A549 (cell line): ENCODE results near the gene OCA2. TPM values are rescaled to one million over a fixed set of nuclear protein-coding genes. Genes with fewer than 3 reads are reported as not detected.

Experiments
- ATAC-seq, 2 experiments: fragments of 200-7000 bp in 1 of 2; fragments of >200 bp in 1 of 2; cut with Nextera tagmentation in 1 of 2; cut with Tn5 transposase in 1 of 2; 3 replicates each; pipeline versions ENCODE4 v1.8.0 to v1.9.1; 2018 to 2020; ENCODE audit warnings: mild to moderate bottlenecking in 1 of 2, moderate library complexity in 1 of 2
- CTCF ChIA-PET: fragments of 300-600 bp; sonication (Branson Sonifier 250); formaldehyde crosslinking; extraction: SDS; loops from one replicate; lab custom pipeline; 2021; ENCODE audit warnings: antibody characterized with exemption, inconsistent platforms; lab: Yijun Ruan, JAX
- POLR2A ChIA-PET: fragments of 350-600 bp; formaldehyde crosslinking; extraction: SDS; loops from one replicate; lab custom pipeline; 2021; ENCODE audit warnings: antibody characterized with exemption, inconsistent platforms; lab: Yijun Ruan, JAX
- DNase-seq, 2 experiments: peaks; one replicate each; pipeline versions ENCODE4 v3.0.0 to v3.0.0-alpha.2; 2011 to 2016; ENCODE audit warnings: low read depth in 1 of 2, low spot score in 1 of 2
- FAIRE-seq: peaks from 2 replicates; lab custom pipeline; 2011; peaks lifted over from hg19 to GRCh38; lab: Jason Lieb, UNC
- H3K27ac ChIP-seq, 2 experiments: fragments of >200 bp; sonication (Bioruptor Twin); formaldehyde crosslinking; 3 replicates each; pipeline ENCODE4 v1.5.1; 2016 to 2017
- H3K4me1 ChIP-seq: fragments of >200 bp; sonication (Bioruptor Twin); formaldehyde crosslinking; 3 replicates; pipeline ENCODE4 v1.6.1; 2016
- H3K4me2 ChIP-seq: fragments of >200 bp; sonication (Bioruptor Twin); formaldehyde crosslinking; 3 replicates; pipeline ENCODE4 v1.6.1; 2016
- H3K4me3 ChIP-seq: fragments of >200 bp; sonication (Bioruptor Twin); formaldehyde crosslinking; 3 replicates; pipeline ENCODE4 v1.5.1; 2016
- H3K9me3 ChIP-seq: fragments of >200 bp; sonication (Bioruptor Twin); formaldehyde crosslinking; 3 replicates; pipeline ENCODE4 v1.6.1; 2016
- BHLHE40 ChIP-seq: IDR thresholded peaks from 2 replicates; pipeline ENCODE4 v1.6.1; 2012; ENCODE audit warnings: low read depth, low read length, inconsistent platforms
- CBX8 ChIP-seq: fragments of 200-600 bp; sonication (generic); IDR thresholded peaks from 2 replicates; pipeline ENCODE4 v1.6.1; 2016
- CHD2 ChIP-seq: fragments of 150-350 bp; IDR thresholded peaks from 2 replicates; pipeline ENCODE4 v1.6.1; 2014; ENCODE audit warnings: low read length; ENCODE audit not compliant: partially characterized antibody
- EHF ChIP-seq: fragments of 250-450 bp; sonication (Bioruptor Pico); IDR thresholded peaks from 2 replicates; pipeline ENCODE4 v1.5.0; 2020; ENCODE audit warnings: mild to moderate bottlenecking
- EP300 ChIP-seq, 2 experiments: fragments of >200 bp; sonication (Bioruptor Twin); formaldehyde crosslinking; IDR thresholded peaks; 2 replicates in 1 of 2; 3 replicates in 1 of 2; pipeline ENCODE4 v1.6.1; 2016 to 2017
- FOSB ChIP-seq: fragments of 250-450 bp; sonication (Bioruptor Pico); IDR thresholded peaks from 2 replicates; pipeline ENCODE4 v1.5.0; 2020; ENCODE audit warnings: mild to moderate bottlenecking, moderate library complexity
- HDAC2 ChIP-seq: fragments of 200-600 bp; sonication (generic); IDR thresholded peaks from 2 replicates; pipeline ENCODE4 v1.6.1; 2016
- HOXB13 ChIP-seq: fragments of 250-450 bp; sonication (Bioruptor Pico); IDR thresholded peaks from 2 replicates; pipeline ENCODE4 v1.5.0; 2020; ENCODE audit warnings: low read depth, mild to moderate bottlenecking, moderate library complexity
- HOXB5 ChIP-seq: fragments of 250-450 bp; sonication (Bioruptor Pico); IDR thresholded peaks from 2 replicates; pipeline ENCODE4 v1.5.0; 2020; ENCODE audit warnings: mild to moderate bottlenecking, moderate library complexity
- KDM1A ChIP-seq: fragments of 200-600 bp; sonication (generic); IDR thresholded peaks from 2 replicates; pipeline ENCODE4 v1.6.1; 2016; ENCODE audit warnings: low read depth, mild to moderate bottlenecking
- MAFK ChIP-seq: fragments of 450-650 bp; IDR thresholded peaks from 2 replicates; pipeline ENCODE4 v1.6.1; 2014; ENCODE audit not compliant: partially characterized antibody
- NFE2L2 ChIP-seq: fragments of 150-350 bp; conservative IDR thresholded peaks from 2 replicates; pipeline ENCODE4 v1.6.1; 2014; ENCODE audit warnings: low read length
- NR3C1 ChIP-seq: fragments of >200 bp; sonication (Bioruptor Twin); formaldehyde crosslinking; IDR thresholded peaks from 3 replicates; pipeline ENCODE4 v1.6.1; 2017
- PHF8 ChIP-seq: fragments of 200-600 bp; sonication (generic); IDR thresholded peaks from 2 replicates; pipeline ENCODE4 v1.6.1; 2016; ENCODE audit warnings: low read depth, mild to moderate bottlenecking, antibody characterized with exemption, moderate library complexity, borderline replicate concordance
- POLR2A ChIP-seq: IDR thresholded peaks from 2 replicates; pipeline ENCODE4 v1.6.1; 2012; ENCODE audit warnings: mild to moderate bottlenecking, low read length
- RAD21 ChIP-seq, 2 experiments: fragments of >200 bp in 1 of 2; sonication (Bioruptor Twin) in 1 of 2; formaldehyde crosslinking in 1 of 2; IDR thresholded peaks in 1 of 2; conservative IDR thresholded peaks in 1 of 2; 2 replicates in 1 of 2; 3 replicates in 1 of 2; pipeline ENCODE4 v1.6.1; 2012 to 2018; ENCODE audit warnings: inconsistent platforms in 1 of 2
- SMC3 ChIP-seq: fragments of >200 bp; sonication (Bioruptor Twin); formaldehyde crosslinking; IDR thresholded peaks from 3 replicates; pipeline ENCODE4 v1.6.1; 2018; ENCODE audit warnings: inconsistent platforms
- SREBF2 ChIP-seq: fragments of 450-650 bp; IDR thresholded peaks from 2 replicates; pipeline ENCODE4 v1.6.1; 2014; ENCODE audit warnings: mild to moderate bottlenecking, moderate library complexity
- TP53 ChIP-seq: fragments of 250-450 bp; sonication (Bioruptor Pico); IDR thresholded peaks from 2 replicates; pipeline ENCODE4 v1.5.0; 2021; ENCODE audit warnings: mild to moderate bottlenecking, moderate library complexity
- WGBS: methylation state at CpG from one replicate; pipeline ENCODE4 v1.1.6; 2017; ENCODE audit errors: missing lambda C conversion rate; 5-methylcytosine and 5-hydroxymethylcytosine counted together
- polyA plus RNA-seq, 4 experiments: library from polyadenylated mRNA; depleted of rRNA in 3 of 4; stranded (reverse); fragments of >200 nt; fragmentation: RNase III in 1 of 4; extraction: RNeasy Plus Mini Kit Qiagen cat#74134 plus additional on column Dnase treatment in 1 of 4; gene quantifications; 2 replicates in 3 of 4; 3 replicates in 1 of 4; pipeline ENCODE4 v1.2.3, GENCODE V29; 2011 to 2017
- TF ChIP-seq, protein P1 (sequence below): fragments of 250-450 bp; sonication (Bioruptor Pico); IDR thresholded peaks from 2 replicates; pipeline ENCODE4 v1.5.0; 2020; ENCODE audit warnings: low read depth, mild to moderate bottlenecking, moderate library complexity
- TF ChIP-seq, protein P2 (sequence below): fragments of >200 bp; sonication (Bioruptor Twin); formaldehyde crosslinking; IDR thresholded peaks from 2 replicates; pipeline ENCODE4 v1.6.1; 2016
- TF ChIP-seq, protein P3 (sequence below): fragments of 150-350 bp; IDR thresholded peaks from 2 replicates; pipeline ENCODE4 v1.6.1; 2014; ENCODE audit warnings: low read depth, mild to moderate bottlenecking, low read length
- TF ChIP-seq, protein P4 (sequence below): fragments of 200-600 bp; sonication (generic); IDR thresholded peaks from 2 replicates; pipeline ENCODE4 v1.6.1; 2016; ENCODE audit warnings: antibody characterized with exemption, mild to moderate bottlenecking, moderate library complexity

OCA2 gene
- polyA plus RNA-seq, 2 of the 4 experiments (the other 2 are of a cell fraction): 0.17 to 0.25 TPM

- no peak for DNase-seq
- no peak for TF ChIP-seq HOXB13 (CRISPR knock-in tag)
- no peak for TF ChIP-seq EP300 (IDR thresholded peaks at IDR 0.05)
- TF ChIP-seq BHLHE40: no peak
- no peak for TF ChIP-seq SREBF2
- TF ChIP-seq, protein P1, sequence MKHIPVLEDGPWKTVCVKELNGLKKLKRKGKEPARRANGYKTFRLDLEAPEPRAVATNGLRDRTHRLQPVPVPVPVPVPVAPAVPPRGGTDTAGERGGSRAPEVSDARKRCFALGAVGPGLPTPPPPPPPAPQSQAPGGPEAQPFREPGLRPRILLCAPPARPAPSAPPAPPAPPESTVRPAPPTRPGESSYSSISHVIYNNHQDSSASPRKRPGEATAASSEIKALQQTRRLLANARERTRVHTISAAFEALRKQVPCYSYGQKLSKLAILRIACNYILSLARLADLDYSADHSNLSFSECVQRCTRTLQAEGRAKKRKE (CRISPR knock-in tag): no peak
- no peak for TF ChIP-seq NR3C1
- no peak for TF ChIP-seq NFE2L2
- no peak for TF ChIP-seq MAFK
- TF ChIP-seq FOSB (CRISPR knock-in tag): no peak
- TF ChIP-seq KDM1A: no peak
- TF ChIP-seq, all 56 proteins: peak for 0
- FAIRE-seq: no peak
- no peaks in the 10 kb centered on the region for H3K9me3 ChIP-seq
- CTCF ChIA-PET: interaction anchor here (6.2 kb wide), 1 partner anchor 17 kb away, joined by 48 read pairs; no protein-coding TSS in a partner anchor
- H3K4me1 ChIP-seq: no peaks in the 10 kb centered on the region; the same call in 2 of the 3 replicates
- no peak overlapping the region for H3K27ac ChIP-seq
- H3K4me2 ChIP-seq: no peak overlapping the region
- POLR2A ChIA-PET: no interaction called here
- no peak; a peak in 1 of 6 replicates for ATAC-seq
- WGBS: 82% methylated on average over 8 of the region's 8 CpGs
- H3K4me3 ChIP-seq: no peak overlapping the region
Measured at GRCh38 chr15:28107904-28108275, 8.8 kb upstream of the OCA2 start.

GRCh38 chr15:28107111-28107903 lies 8.2 kb upstream of the OCA2 start:
- peak overlapping the region in 1 of 2 experiments; percentile 70; a peak in 1 of 6 replicates for H3K27ac ChIP-seq
- peak overlapping the region; percentile 94 for H3K4me2 ChIP-seq
- DNase-seq (no peak), FAIRE-seq (no peak), ATAC-seq (peak in 1 of 2 experiments; percentile 8; a peak in 1 of 6 replicates)
- TF ChIP-seq, protein P2, sequence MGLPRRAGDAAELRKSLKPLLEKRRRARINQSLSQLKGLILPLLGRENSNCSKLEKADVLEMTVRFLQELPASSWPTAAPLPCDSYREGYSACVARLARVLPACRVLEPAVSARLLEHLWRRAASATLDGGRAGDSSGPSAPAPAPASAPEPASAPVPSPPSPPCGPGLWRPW: no peak
- TF ChIP-seq CBX8 (no peak), HOXB5 (no peak), TP53 (CRISPR knock-in tag) (no peak), SMC3 (no peak), CHD2 (no peak), RAD21 (conservative IDR thresholded peaks at IDR 0.05 in 1 of 2, IDR thresholded peaks at IDR 0.05 in 1 of 2) (no peak), EHF (CRISPR knock-in tag) (no peak), PHF8 (no peak), POLR2A (no peak), HDAC2 (no peak), NFE2L2 (no peak), MAFK (no peak), EP300 (IDR thresholded peaks at IDR 0.05) (no peak)
- TF ChIP-seq, protein P1 (CRISPR knock-in tag): no peak
- TF ChIP-seq, protein P3, sequence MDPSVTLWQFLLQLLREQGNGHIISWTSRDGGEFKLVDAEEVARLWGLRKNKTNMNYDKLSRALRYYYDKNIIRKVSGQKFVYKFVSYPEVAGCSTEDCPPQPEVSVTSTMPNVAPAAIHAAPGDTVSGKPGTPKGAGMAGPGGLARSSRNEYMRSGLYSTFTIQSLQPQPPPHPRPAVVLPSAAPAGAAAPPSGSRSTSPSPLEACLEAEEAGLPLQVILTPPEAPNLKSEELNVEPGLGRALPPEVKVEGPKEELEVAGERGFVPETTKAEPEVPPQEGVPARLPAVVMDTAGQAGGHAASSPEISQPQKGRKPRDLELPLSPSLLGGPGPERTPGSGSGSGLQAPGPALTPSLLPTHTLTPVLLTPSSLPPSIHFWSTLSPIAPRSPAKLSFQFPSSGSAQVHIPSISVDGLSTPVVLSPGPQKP: no peak
- TF ChIP-seq, protein P4, sequence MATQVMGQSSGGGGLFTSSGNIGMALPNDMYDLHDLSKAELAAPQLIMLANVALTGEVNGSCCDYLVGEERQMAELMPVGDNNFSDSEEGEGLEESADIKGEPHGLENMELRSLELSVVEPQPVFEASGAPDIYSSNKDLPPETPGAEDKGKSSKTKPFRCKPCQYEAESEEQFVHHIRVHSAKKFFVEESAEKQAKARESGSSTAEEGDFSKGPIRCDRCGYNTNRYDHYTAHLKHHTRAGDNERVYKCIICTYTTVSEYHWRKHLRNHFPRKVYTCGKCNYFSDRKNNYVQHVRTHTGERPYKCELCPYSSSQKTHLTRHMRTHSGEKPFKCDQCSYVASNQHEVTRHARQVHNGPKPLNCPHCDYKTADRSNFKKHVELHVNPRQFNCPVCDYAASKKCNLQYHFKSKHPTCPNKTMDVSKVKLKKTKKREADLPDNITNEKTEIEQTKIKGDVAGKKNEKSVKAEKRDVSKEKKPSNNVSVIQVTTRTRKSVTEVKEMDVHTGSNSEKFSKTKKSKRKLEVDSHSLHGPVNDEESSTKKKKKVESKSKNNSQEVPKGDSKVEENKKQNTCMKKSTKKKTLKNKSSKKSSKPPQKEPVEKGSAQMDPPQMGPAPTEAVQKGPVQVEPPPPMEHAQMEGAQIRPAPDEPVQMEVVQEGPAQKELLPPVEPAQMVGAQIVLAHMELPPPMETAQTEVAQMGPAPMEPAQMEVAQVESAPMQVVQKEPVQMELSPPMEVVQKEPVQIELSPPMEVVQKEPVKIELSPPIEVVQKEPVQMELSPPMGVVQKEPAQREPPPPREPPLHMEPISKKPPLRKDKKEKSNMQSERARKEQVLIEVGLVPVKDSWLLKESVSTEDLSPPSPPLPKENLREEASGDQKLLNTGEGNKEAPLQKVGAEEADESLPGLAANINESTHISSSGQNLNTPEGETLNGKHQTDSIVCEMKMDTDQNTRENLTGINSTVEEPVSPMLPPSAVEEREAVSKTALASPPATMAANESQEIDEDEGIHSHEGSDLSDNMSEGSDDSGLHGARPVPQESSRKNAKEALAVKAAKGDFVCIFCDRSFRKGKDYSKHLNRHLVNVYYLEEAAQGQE: no peak
- ChIA-PET POLR2A (interaction anchor here (1.1 kb wide), 1 partner anchor 11 kb away, joined by 3 read pairs; no protein-coding TSS in a partner anchor), CTCF (interaction anchor here (6.2 kb wide), 1 partner anchor 18 kb away, joined by 48 read pairs; no protein-coding TSS in a partner anchor)
- no peaks in the 10 kb centered on the region for H3K9me3 ChIP-seq
- H3K4me1 ChIP-seq: no peaks in the 10 kb centered on the region; the same call in 2 of the 3 replicates
- H3K4me3 ChIP-seq: peak overlapping the region; percentile 42; the same call in 2 of the 3 replicates
- WGBS: 91% methylated on average over 52 of the region's 63 CpGs
